HCT116 (cell line): ENCODE measurements around the gene OOSP4A. TPM values are rescaled to one million over a fixed set of nuclear protein-coding genes. Genes with fewer than 3 reads are reported as not detected.

ENCODE experiments used
- ATAC-seq: fragments of 200-7000 bp; cut with Tn5 transposase; 2 replicates; pipeline ENCODE4 v1.9.1; 2020; ENCODE audit warnings: mild to moderate bottlenecking, moderate library complexity
- Bru-seq: library from RNA; stranded (reverse); fragments of 400-500 nt; gene quantifications from one replicate; lab custom pipeline; 2021; lab: Mats Ljungman, UMichigan
- BruChase-seq, 2 experiments: library from RNA; stranded (reverse); fragments of 400-500 nt; gene quantifications; one replicate each; lab custom pipeline; 2021; lab: Mats Ljungman, UMichigan
- BruUV-seq: library from RNA; stranded (reverse); fragments of 400-500 nt; replicated peaks from 2 replicates; lab custom pipeline; 2021; lab: Mats Ljungman, UMichigan
- CTCF ChIA-PET: fragments of 300-600 bp; sonication (Branson Sonifier 250); formaldehyde crosslinking; loops from one replicate; lab custom pipeline; 2021; ENCODE audit warnings: antibody characterized with exemption; lab: Charles Lee
- POLR2A ChIA-PET: fragments of 300-600, 350-600 bp; sonication (Branson Sonifier 250); formaldehyde crosslinking; loops from one replicate; lab custom pipeline; 2021; ENCODE audit warnings: antibody characterized with exemption; lab: Charles Lee
- RAD21 ChIA-PET, 2 experiments: fragments of 300-600 bp; sonication (Branson Sonifier 250); formaldehyde crosslinking; loops; one replicate each; lab custom pipeline; 2023; ENCODE audit warnings: low total read pairs in 2 of 2; ENCODE audit not compliant: uncharacterized antibody in 2 of 2, unreplicated experiment in 2 of 2, low non-redundant PET in 1 of 2; lab: Charles Lee
- DNase-seq: peaks from one replicate; pipeline ENCODE4 v3.0.0-alpha.2; 2010; ENCODE audit warnings: low read depth, low spot score
- H2AFZ ChIP-seq: fragments of 200-600 bp; shearing (Covaris generic), sonication (generic); 2 replicates; pipeline ENCODE4 v1.6.1; 2017; ENCODE audit warnings: low read depth, mixed run types, mixed read lengths, antibody characterized with exemption, low read length; ENCODE audit not compliant: poor library complexity, severe bottlenecking
- H3K27ac ChIP-seq: 2 replicates; pipeline ENCODE4 v1.5.1; 2012; ENCODE audit warnings: low read depth, low read length
- H3K27me3 ChIP-seq: fragments of 200-600 bp; sonication (generic); 2 replicates; pipeline ENCODE4 v1.6.1; 2016; ENCODE audit warnings: mixed run types, low read length, mixed read lengths; ENCODE audit not compliant: insufficient read depth
- H3K36me3 ChIP-seq, 2 experiments: fragments of 200-500 bp in 1 of 2; fragments of 200-600 bp in 1 of 2; sonication (Bioruptor generic) in 1 of 2; sonication (generic) in 1 of 2; 2 replicates each; pipeline versions ENCODE4 v1.5.1 to v1.6.1; 2014 to 2016; ENCODE audit warnings: low read length in 2 of 2, inconsistent platforms in 1 of 2, mixed read lengths in 1 of 2, mixed run types in 1 of 2; ENCODE audit not compliant: insufficient read depth in 2 of 2, control insufficient read depth in 1 of 2
- H3K4me1 ChIP-seq, 2 experiments: fragments of 200-600 bp in 1 of 2; sonication (generic) in 1 of 2; 2 replicates each; pipeline versions ENCODE4 v1.5.1 to v1.6.1; 2012 to 2017; ENCODE audit warnings: low read length in 2 of 2, inconsistent platforms in 1 of 2, mild to moderate bottlenecking in 1 of 2, mixed read lengths in 1 of 2, mixed run types in 1 of 2, moderate library complexity in 1 of 2; ENCODE audit not compliant: insufficient read depth in 2 of 2, control insufficient read depth in 1 of 2
- H3K4me2 ChIP-seq: fragments of 200-600 bp; sonication (generic); 2 replicates; pipeline ENCODE4 v1.6.1; 2017; ENCODE audit warnings: mixed run types, low read length, mixed read lengths
- H3K4me3 ChIP-seq, 2 experiments: fragments of 200-600 bp in 1 of 2; sonication (generic) in 1 of 2; replicated peaks in 1 of 2; 2 replicates each; pipeline ENCODE4 v1.5.1; 2011 to 2016; ENCODE audit warnings: low read length in 2 of 2, control low read depth in 1 of 2, low read depth in 1 of 2, mild to moderate bottlenecking in 1 of 2, mixed read lengths in 1 of 2, mixed run types in 1 of 2
- H3K79me2 ChIP-seq: fragments of 200-600 bp; sonication (generic); 2 replicates; pipeline ENCODE4 v1.6.1; 2017; ENCODE audit warnings: mild to moderate bottlenecking, mixed run types, low read length, moderate library complexity, mixed read lengths; ENCODE audit not compliant: insufficient read depth
- H3K9ac ChIP-seq: fragments of 200-600 bp; sonication (generic); 2 replicates; pipeline ENCODE4 v1.6.1; 2016; ENCODE audit warnings: low read length, mixed read lengths
- H3K9me2 ChIP-seq: fragments of 200-600 bp; sonication (generic), shearing (Covaris generic); 2 replicates; pipeline ENCODE4 v1.6.1; 2017; ENCODE audit warnings: mixed run types, mild to moderate bottlenecking, moderate library complexity; ENCODE audit not compliant: insufficient read depth
- H3K9me3 ChIP-seq, 2 experiments: fragments of 200-500 bp in 1 of 2; fragments of 200-600 bp in 1 of 2; sonication (Bioruptor generic) in 1 of 2; sonication (generic) in 1 of 2; 2 replicates each; pipeline ENCODE4 v1.6.1; 2014 to 2017; ENCODE audit warnings: low read length in 2 of 2, mixed read lengths in 2 of 2, inconsistent platforms in 1 of 2, low read depth in 1 of 2, mild to moderate bottlenecking in 1 of 2, mixed run types in 1 of 2, moderate library complexity in 1 of 2; ENCODE audit not compliant: control insufficient read depth in 1 of 2, insufficient read depth in 1 of 2
- H4K20me1 ChIP-seq: fragments of 200-600 bp; sonication (generic), shearing (Covaris generic); 2 replicates; pipeline ENCODE4 v1.6.1; 2017; ENCODE audit warnings: mixed run types, mild to moderate bottlenecking, moderate library complexity; ENCODE audit not compliant: insufficient read depth
- CBX3 ChIP-seq: IDR thresholded peaks from 2 replicates; pipeline ENCODE4 v1.6.1; 2012; ENCODE audit warnings: low read depth
- CEBPB ChIP-seq: IDR thresholded peaks from 2 replicates; pipeline ENCODE4 v1.6.1; 2012; ENCODE audit warnings: low read depth
- CTCF ChIP-seq, 3 experiments: fragments of 200-600 bp in 1 of 3; sonication (generic) in 1 of 3; IDR thresholded peaks in 2 of 3; conservative IDR thresholded peaks in 1 of 3; 2 replicates each; pipeline ENCODE4 v1.5.1; 2012 to 2017; ENCODE audit warnings: low read depth in 2 of 3, low read length in 2 of 3, antibody characterized with exemption in 1 of 3, borderline replicate concordance in 1 of 3, control low read depth in 1 of 3, mild to moderate bottlenecking in 1 of 3, mixed read lengths in 1 of 3, mixed run types in 1 of 3, moderate library complexity in 1 of 3; ENCODE audit not compliant: insufficient read depth in 1 of 3
- ELF1 ChIP-seq: IDR thresholded peaks from 2 replicates; pipeline ENCODE4 v1.6.1; 2012; ENCODE audit warnings: low read depth, borderline replicate concordance
- EZH2 ChIP-seq: fragments of 200-600 bp; sonication (generic); IDR thresholded peaks from 2 replicates; pipeline ENCODE4 v1.6.1; 2017; ENCODE audit warnings: antibody characterized with exemption, mixed run types
- FOSL1 ChIP-seq: IDR thresholded peaks from 2 replicates; pipeline ENCODE4 v1.6.1; 2012; ENCODE audit warnings: low read depth
- MAX ChIP-seq: IDR thresholded peaks from 2 replicates; pipeline ENCODE4 v1.6.1; 2012
- POLR2A ChIP-seq: IDR thresholded peaks from 2 replicates; pipeline ENCODE4 v1.7.0; 2011; ENCODE audit warnings: borderline replicate concordance; ENCODE audit not compliant: insufficient read depth, insufficient read length; ENCODE audit errors: extremely low read depth
- POLR2AphosphoS5 ChIP-seq: IDR thresholded peaks from 2 replicates; pipeline ENCODE4 v1.6.1; 2011; ENCODE audit warnings: mild to moderate bottlenecking, low read depth, low read length, moderate library complexity
- SIN3A ChIP-seq: IDR thresholded peaks from 2 replicates; pipeline ENCODE4 v1.6.1; 2012; ENCODE audit warnings: low read depth
- YY1 ChIP-seq: IDR thresholded peaks from 2 replicates; pipeline ENCODE4 v1.6.1; 2011; ENCODE audit warnings: low read length, low read depth, moderate library complexity, mild to moderate bottlenecking; ENCODE audit not compliant: insufficient replicate concordance; ENCODE audit errors: extremely low read depth
- ZFX ChIP-seq: fragments of 450-650 bp; IDR thresholded peaks from 2 replicates; pipeline ENCODE4 v1.6.1; 2017
- ZNF274 ChIP-seq: fragments of 200-500 bp; sonication (Bioruptor generic); IDR thresholded peaks from 2 replicates; pipeline ENCODE4 v1.6.1; 2014; ENCODE audit warnings: mild to moderate bottlenecking, low read depth, low read length, inconsistent platforms
- intact Hi-C: fragments of 100-400 bp; cut with micrococcal nuclease; formaldehyde crosslinking; loops from 2 replicates; pipeline ENCODE4 v1.10.0; 2022
- long read RNA-seq: library from polyadenylated mRNA; unstranded; transcript quantifications from one replicate; pipeline ENCODE4 v2.0.0, GENCODE V29; 2021; ENCODE audit not compliant: unreplicated experiment
- polyA plus RNA-seq: library from polyadenylated mRNA; unstranded; fragments of >200 nt; gene quantifications from 2 replicates; pipeline ENCODE4 v1.2.1, GENCODE V29; 2012; ENCODE audit warnings: missing spikeins
- total RNA-seq: library from RNA; stranded (reverse); gene quantifications from one replicate; pipeline ENCODE4 v1.2.1, GENCODE V29; 2021; ENCODE audit not compliant: unreplicated experiment
- TF ChIP-seq, protein P1 (sequence below): IDR thresholded peaks from 2 replicates; pipeline ENCODE4 v1.6.1; 2011; ENCODE audit warnings: mild to moderate bottlenecking, low read length, moderate library complexity; ENCODE audit not compliant: insufficient replicate concordance; ENCODE audit errors: extremely low read depth
- TF ChIP-seq, protein P2 (sequence below): IDR thresholded peaks from 2 replicates; pipeline ENCODE4 v1.6.1; 2012

Gene OOSP4A
- total RNA-seq (not detected), Bru-seq, nascent RNA (not detected), BruChase-seq, experiment 1, labeled RNA remaining after a 6-hour chase (not detected), BruChase-seq, experiment 2, labeled RNA remaining after a 2-hour chase (not detected)
- polyA plus RNA-seq: not detected in 2 replicates
- long read RNA-seq: 0 reads

DNA sequence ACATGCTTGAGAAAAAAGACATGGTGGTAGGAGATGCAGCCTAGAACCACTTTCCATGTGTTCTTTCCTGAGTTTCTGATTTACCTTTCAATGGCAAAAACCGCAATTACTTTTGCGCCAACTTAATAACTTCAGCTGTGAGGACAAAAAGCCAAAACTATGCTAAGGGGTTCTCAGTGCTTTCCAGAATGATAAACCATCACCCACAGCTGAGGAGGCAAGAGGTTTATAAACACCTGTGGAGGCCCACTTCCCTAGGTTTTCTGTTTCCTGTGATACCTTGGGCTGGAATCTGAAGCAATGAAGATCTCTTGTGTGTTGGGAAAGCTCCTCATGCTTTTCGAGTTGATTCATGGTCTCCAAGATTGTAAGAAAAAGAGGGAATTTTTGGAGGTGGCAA, at the start of gene OOSP4A:
TSS of gene OOSP4A (plus strand) at position 301 of the 400 bp plus-strand sequence. CDS start at position 301, 0 bp downstream.
- BruUV-seq: no TSS peak
- ChIA-PET POLR2A (no interaction called here), CTCF (no interaction called here), RAD21 (no interaction called here)
- intact Hi-C loops: no loop called here
- Histone ChIP-seq H4K20me1 (no peaks in the 10 kb centered on the region), H3K36me3 (no peaks in the 10 kb centered on the region), H3K9ac (no peak within 1 kb of the TSS), H3K79me2 (no peaks in the 10 kb centered on the region), H3K9me3 (no peaks in the 10 kb centered on the region), H3K27ac (no peak within 1 kb of the TSS), H2AFZ (no peak within 1 kb of the TSS), H3K4me1 (no peaks in the 10 kb centered on the region), H3K27me3 (no peaks in the 10 kb centered on the region), H3K4me2 (no peak within 1 kb of the TSS), H3K9me2 (no peaks in the 10 kb centered on the region), H3K4me3 (no peak within 1 kb of the TSS)
- no peak for TF ChIP-seq POLR2A
- TF ChIP-seq POLR2AphosphoS5: no peak
- TF ChIP-seq CBX3: no peak
- ATAC-seq: no peak
- no peak for DNase-seq

DNA sequence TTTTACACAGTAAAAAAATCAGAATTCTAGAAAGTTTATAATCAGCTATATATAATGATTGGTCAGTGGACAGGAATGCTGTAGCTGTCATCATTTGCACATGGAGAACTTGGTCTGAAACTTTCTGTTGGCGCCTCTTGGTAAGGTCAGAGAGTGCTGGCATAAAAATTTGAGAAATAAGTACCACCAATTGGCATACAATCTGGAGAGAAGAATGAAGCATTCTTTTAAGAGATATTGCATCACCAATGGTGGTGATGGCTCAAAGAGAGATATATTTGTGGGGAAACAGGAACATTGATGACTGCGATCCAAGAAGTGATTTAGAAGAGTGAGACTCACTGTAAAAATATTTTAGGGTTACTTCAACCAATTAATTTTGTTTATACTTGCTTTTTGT, 45.4 kb upstream of the OOSP4A start:
- CTCF ChIA-PET: interaction anchor here (0.8 to 2.6 kb wide), 18 partner anchors 9 to 333 kb away, joined by 3 to 37 read pairs (median 4); partner anchors contain the start of genes CBLIF, MRPL16 and STX3
- RAD21 ChIA-PET: interaction anchor here (0.7 to 1.8 kb wide), 2 partner anchors 96 kb away, joined by 3 to 9 read pairs; no protein-coding TSS in a partner anchor
- H4K20me1 ChIP-seq: no peaks in the 10 kb centered on the region
- no TSS peak for BruUV-seq
- no peaks in the 10 kb centered on the region for H3K36me3 ChIP-seq
- no peak for ATAC-seq
- H3K79me2 ChIP-seq: no peaks in the 10 kb centered on the region
- no peak overlapping the region for H3K4me2 ChIP-seq
- H3K4me1 ChIP-seq: no peaks in the 10 kb centered on the region
- POLR2A ChIA-PET: interaction anchor here (1.1 kb wide), 1 partner anchor 108 kb away, joined by 3 read pairs; the partner anchor contains the start of gene MRPL16
- DNase-seq: no peak
- no peak overlapping the region for H3K4me3 ChIP-seq
- no peaks in the 10 kb centered on the region for H3K27me3 ChIP-seq
- TF ChIP-seq MAX (no peak), EZH2 (no peak), POLR2A (no peak), ZFX (no peak), YY1 (no peak), CEBPB (no peak), ELF1 (no peak), CBX3 (no peak), SIN3A (no peak), POLR2AphosphoS5 (no peak), ZNF274 (no peak), FOSL1 (no peak), CTCF (IDR thresholded peaks at IDR 0.05 in 2 of 3, conservative IDR thresholded peaks at IDR 0.05 in 1 of 3; ENCODE audit: borderline replicate concordance in 1 of 3, insufficient read depth in 1 of 3, low read depth in 2 of 3, low read length in 2 of 3) (no peak)
- TF ChIP-seq, protein P1, sequence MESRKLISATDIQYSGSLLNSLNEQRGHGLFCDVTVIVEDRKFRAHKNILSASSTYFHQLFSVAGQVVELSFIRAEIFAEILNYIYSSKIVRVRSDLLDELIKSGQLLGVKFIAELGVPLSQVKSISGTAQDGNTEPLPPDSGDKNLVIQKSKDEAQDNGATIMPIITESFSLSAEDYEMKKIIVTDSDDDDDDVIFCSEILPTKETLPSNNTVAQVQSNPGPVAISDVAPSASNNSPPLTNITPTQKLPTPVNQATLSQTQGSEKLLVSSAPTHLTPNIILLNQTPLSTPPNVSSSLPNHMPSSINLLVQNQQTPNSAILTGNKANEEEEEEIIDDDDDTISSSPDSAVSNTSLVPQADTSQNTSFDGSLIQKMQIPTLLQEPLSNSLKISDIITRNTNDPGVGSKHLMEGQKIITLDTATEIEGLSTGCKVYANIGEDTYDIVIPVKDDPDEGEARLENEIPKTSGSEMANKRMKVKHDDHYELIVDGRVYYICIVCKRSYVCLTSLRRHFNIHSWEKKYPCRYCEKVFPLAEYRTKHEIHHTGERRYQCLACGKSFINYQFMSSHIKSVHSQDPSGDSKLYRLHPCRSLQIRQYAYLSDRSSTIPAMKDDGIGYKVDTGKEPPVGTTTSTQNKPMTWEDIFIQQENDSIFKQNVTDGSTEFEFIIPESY: no peak
- TF ChIP-seq, protein P2, sequence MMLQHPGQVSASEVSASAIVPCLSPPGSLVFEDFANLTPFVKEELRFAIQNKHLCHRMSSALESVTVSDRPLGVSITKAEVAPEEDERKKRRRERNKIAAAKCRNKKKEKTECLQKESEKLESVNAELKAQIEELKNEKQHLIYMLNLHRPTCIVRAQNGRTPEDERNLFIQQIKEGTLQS: no peak
- no peaks in the 10 kb centered on the region for H3K9me2 ChIP-seq
- intact Hi-C loops: loop anchor here (5.0 kb wide), 1 partner anchor 214 kb away; no protein-coding TSS in a partner anchor
- H3K27ac ChIP-seq: no peak overlapping the region
- peaks cover 3 to 7% of the 10 kb centered on the region in 2 experiments; a peak in 2 of 4 replicates for H3K9me3 ChIP-seq
- no peak overlapping the region for H2AFZ ChIP-seq
- no peak overlapping the region for H3K9ac ChIP-seq
